Anterior cingulate cortex (tissue), 58 donors: Measurements from ENCODE around the gene EYA2.
"Not testable (repeated sequence)": the region's sequence is repeated elsewhere in the genome, so short reads cannot be mapped to it uniquely, and the experiment has no call there.

ENCODE experiments used
- DNase-seq, 58 donors: peaks; one replicate each; lab custom pipeline; 2025; lab: John Stamatoyannopoulos, UW

EYA2 gene

GRCh38 chr20:47154089-47154488 lies 259.4 kb downstream of the EYA2 start:
- DNase-seq = no peak

GRCh38 chr20:47156301-47157137 lies 261.9 kb downstream of the EYA2 start:
- no peak for DNase-seq

GRCh38 chr20:47159166-47159565 lies 264.5 kb downstream of the EYA2 start:
- no peak for DNase-seq

DNA sequence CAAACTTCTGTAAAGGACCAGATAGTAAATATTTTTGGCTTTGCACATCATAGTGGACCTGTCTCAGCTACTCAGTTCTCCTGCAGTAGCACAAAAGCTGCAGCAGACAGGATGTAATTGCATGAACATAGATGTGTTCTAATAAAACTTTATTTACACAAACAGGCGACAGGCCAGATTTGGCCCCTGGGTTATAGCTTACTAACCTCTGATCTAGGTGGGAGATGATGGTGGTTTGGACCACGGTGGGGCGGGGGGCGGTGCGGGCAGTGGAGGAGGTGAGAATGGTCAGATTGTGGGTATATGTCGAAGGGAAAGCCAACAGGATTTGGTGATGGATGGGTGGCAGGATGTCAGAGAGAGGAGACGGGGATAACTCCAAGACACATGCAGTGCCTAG lies 265.6 kb downstream of the EYA2 start:
- no peak for DNase-seq

DNA sequence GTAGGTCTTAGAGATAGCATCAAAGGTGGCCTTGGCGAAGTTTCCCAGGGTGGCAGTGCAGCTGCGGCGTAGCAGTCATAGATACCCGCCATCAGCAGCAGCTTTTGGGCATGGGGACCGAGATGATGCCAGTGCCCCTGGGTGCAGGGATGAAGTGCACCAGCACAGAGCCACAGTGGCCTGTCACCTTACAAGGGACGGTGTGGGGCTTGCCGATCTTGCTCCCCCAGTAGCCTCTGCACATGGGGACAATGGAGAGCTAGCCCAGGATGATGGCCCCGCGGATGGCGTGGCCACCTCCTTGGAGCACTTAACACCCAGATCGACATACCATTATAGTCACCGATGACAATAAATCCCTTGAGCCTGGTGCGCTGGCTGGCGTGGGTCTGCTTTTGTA lies 266.3 kb downstream of the EYA2 start:
- DNase-seq = no peak

GRCh38 chr20:47161411-47161810 lies 266.8 kb downstream of the EYA2 start:
- DNase-seq = no peak

GRCh38 chr20:47164140-47164539 lies 269.5 kb downstream of the EYA2 start:
- no peak for DNase-seq

- DNase-seq = no peak
These were observed 270.8 kb downstream of the EYA2 start for GRCh38 chr20:47165376-47165865.

DNA sequence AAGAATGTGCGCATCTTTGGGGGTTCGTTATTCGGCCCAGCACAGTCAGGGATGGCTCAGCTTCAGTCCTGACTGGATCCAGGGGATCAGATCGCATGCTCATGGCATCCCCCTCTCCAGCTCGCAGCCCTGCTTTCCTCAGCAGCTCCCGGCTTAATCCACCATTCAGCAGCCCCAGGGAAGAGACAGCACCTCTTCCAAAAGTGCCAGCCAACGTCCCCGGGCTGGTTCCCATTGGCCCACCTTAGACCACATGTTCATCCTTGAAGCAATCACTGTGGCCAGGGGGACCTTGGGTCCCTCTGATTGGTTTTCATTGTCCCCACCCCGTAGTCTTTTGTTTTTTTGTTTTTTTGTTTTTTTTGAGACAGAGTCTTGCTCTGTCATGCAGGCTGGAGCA lies 273.2 kb downstream of the EYA2 start:
- DNase-seq = no peak

GRCh38 chr20:47172579-47172978 lies 277.9 kb downstream of the EYA2 start:
- DNase-seq = no peak

- no peak for DNase-seq
These were observed 279.1 kb downstream of the EYA2 start for GRCh38 chr20:47173596-47174216.

GRCh38 chr20:47174456-47175243 lies 280.0 kb downstream of the EYA2 start:
- DNase-seq = no peak

DNA sequence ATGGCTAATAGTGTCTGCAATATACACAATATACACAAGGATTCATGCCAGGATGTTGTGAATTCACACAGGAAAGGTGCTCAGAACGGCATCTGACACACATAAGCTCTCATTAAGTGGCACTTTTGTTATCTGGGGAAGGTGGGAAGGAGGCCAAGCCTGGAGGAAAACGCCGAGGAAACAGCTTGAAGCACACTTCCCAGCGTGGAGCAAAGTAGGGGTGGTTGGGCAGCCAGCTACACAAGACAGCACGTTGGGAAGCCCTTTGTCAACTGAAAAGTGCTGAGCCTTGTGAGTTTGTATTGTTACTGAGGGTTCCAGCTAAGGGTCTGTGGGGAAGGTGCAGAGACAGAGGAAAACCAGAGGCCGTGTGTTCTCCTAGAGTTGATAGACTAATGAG lies 280.9 kb downstream of the EYA2 start:
- no peak for DNase-seq

- not testable (repeated sequence) for DNase-seq
These were observed 281.6 kb downstream of the EYA2 start for GRCh38 chr20:47176217-47176616.

- DNase-seq = no peak
These were observed 283.6 kb downstream of the EYA2 start for GRCh38 chr20:47178277-47178676.

- no peak for DNase-seq
These were observed 284.2 kb downstream of the EYA2 start for GRCh38 chr20:47178851-47179250.

DNA sequence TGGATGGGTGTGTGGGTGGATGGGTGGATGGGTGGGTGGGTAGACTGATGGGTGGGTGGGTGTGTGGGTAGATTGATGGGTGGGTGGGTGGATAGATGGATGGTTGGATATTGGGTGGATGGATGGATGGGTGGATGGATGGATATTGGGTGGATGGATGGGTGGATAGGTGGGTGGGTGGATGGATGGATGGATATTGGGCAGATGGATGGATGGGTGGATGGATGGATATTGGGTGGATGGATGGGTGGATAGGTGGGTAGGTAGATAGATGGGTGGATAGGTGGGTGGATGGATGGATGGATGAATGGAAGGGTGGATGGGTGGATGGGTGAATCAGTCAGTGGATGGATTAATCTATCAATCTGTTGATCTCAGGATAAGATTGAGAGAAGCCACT lies 284.6 kb downstream of the EYA2 start:
- no peak for DNase-seq

- DNase-seq = no peak
These were observed 286.6 kb downstream of the EYA2 start for GRCh38 chr20:47181056-47181862.

GRCh38 chr20:47183367-47183766 lies 288.7 kb downstream of the EYA2 start:
- DNase-seq = no peak

- DNase-seq = no peak
These were observed 293.0 kb downstream of the EYA2 start for GRCh38 chr20:47187450-47188195.
